Activated CD4-positive, alpha-beta T cell treated with anti-CD3 and anti-CD28 coated beads for 48 hours (primary cell): ENCODE results near the gene UBE2G2.

Experiments used
- DNase-seq: peaks from one replicate; pipeline ENCODE4 v3.0.0-alpha.2; 2020

The UBE2G2 gene

DNA sequence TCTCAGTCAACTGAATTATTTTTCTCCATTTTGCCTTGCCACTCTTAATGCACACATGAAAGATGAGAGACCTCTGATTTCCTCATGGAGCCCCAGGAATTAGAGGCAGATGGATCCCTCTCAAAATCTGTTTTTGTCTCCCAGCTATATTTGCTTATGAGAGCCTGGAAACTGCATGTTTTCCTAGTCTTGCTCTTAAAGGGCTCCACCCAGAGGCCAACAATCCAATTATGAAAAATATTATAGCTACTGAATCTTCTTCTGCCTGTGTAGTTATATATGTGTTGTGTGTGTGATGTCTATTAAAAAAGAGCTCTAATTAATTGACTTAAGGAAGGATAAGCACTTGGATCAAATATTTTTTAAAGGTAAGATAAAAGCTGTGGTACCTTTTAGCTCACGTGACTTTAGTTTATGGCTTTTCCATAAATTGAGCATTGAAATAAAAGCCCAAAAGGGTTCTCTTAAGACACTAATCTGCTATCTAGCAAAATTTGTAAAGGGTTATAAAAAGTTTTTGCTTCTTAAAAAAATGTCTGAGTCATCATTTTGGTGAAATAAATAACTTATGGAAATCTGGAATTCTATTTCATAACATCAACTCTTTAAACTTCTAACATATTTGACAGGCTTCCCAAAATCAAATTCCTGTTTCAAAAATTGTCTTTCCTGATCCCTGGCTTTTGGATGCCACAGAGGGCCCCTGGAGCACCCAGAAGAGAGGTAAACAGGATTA is 59.0 kb downstream of the UBE2G2 start:
- DNase-seq: no peak

DNA sequence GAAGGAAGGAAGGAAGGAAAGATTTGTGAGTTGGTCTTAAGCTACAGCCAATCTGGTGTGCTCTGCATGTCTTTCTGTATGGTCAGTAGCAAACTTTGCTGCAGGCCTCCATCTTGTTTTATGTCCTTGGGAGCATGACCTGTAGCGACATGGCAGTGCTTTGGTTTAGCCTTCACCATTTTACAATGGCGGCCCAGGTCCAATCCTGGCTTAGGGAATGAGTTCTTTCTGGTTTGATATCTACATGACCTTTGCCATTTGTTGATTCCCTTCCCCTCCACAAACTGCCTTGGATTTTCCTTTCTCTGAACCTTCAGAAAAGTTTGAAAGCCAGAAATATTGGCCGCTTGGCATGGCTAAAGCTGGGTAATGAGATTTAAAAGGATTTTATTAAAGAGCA is 59.7 kb downstream of the UBE2G2 start:
- no peak for DNase-seq

DNA sequence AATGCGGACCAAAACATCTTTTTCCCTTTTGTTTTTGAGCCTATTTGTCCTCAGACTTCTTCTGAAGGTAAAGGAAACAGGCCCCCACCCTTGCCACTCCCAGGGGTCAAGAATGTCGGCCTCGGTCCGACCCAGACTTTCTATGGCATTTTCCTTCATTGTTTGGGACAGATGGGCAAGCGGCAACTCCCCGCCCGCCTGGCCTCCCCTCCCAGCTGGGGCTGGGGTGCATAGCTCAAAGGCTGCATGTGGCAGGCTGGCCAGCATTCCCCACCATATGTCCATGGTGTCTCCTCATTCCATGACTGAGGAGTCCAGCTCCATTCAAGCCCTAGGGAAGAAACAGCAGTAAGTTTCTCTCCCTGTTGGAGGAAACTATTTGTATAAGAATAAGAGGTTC is 60.9 kb downstream of the UBE2G2 start:
- no peak for DNase-seq

DNA sequence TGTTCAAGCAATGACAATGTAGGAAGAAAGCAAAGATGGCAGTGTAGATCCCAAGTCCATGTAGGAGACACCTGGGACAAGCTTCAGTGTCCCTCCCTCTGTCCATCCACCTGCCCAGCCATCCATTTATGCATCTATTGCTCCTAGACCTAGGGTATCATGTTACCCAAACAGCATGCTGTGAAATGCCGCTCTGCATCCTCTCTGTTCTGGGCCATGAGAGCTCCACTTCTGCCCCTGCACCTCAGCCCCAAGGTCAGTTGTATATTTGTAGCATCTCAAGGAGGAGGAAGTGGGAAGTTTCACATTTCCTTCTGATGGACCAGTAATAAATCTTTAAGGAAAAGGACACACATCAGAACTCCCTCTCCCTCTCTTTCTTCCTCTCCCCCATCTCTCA is 62.3 kb downstream of the UBE2G2 start:
- no peak for DNase-seq

DNA sequence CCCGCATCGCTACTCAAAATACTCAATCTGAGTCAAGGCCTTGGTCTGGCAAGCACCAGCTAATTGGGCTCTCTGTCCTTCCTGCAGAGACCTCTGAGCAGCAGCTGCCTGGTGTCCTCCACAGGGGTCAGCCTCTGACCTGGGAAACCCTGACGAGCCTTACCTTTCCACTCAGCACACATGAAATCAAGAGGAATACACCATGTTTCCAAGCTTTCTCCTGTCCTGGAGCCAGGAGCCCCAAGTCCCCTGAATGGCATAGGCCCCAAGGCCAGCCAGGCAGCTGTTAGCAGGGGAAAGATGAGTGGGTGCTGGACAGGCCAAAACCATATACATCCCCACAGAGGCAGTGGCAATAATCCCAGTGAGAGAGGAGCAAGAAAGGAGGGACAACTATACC is 63.0 kb downstream of the UBE2G2 start:
- no peak for DNase-seq

DNA sequence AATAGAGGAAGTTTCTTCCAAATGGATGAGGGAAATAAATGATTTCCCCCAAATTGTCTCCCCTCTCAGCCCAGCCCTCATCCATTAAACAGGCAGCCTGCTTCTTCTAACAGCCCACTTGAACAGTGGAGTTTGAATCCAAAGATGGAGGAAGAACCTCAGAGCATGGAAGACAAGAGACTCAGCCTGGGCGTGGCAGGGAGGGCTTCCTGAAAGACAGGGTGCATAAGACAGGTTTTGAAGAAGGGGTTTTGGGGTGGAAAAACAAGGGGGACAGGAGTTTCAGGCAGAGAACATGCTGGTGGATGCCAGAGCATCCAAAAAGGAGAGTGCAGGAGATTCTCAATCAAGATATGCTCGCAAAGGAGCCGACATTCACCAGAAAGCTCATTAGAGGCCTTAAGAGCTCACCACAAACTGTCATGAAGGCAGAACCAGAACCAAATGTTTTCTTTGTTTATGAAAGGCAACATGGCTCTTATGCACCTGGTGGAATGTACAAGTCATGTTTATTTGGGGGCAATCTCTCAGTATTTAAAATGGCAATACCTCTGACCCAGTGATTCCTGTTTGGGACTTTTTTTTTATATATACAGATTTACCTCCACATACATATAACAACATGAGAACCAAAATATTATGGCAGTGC is 63.8 kb downstream of the UBE2G2 start:
- no peak for DNase-seq

DNA sequence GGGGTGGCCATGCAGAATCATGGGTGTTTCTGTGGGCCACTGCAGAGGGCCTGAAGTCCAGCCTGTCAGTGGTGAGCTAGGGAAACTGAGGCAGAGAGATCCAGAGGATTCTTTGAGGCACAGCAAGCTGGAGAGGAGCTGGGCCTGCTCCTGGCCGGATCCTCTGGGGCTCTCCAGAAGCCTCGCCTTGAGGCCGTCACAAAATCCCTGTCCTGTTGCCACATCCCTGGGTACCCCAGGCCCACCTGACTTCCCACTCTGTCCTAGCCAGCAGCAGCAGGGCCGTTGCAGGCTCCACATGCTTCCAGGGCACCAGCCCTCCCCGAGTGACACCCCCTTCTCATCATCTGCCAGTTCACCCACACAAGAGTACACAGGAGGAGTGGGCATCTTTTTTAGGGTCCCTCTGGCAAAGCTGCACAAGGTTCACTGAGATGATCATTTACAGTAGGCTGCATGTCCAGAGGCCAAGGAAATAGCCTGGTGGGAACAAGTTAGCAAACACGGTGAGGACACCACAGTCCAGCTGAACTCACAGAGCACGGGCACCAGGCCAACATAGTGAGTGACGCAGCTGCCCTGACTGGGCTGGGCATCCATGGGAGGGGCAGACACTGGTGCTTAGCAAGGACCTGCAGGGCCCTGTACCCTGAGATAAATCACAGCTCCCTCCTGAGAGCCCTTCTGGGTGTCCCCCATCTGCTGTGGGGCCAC is 65.2 kb downstream of the UBE2G2 start:
- no peak for DNase-seq

DNA sequence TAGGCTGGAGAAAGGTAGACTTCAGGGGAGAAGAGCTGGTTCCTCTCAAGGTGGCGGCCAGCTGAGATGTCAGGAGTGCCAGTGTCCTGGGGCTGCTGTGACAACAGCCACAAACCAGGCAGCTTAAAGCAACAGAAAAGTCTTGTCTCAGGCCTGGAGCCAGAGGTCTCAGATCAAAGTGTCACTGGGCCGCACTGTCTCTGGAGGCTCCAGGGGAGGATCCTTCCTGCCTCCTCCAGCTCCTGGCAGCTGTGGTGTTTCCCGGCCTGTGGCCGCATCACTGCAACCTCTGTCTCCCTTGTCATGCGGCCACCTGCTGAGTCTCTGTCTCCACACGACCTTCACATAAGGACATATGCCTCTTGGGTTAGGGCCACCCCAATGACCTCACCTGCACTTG is 65.8 kb downstream of the UBE2G2 start:
- DNase-seq: no peak

DNA sequence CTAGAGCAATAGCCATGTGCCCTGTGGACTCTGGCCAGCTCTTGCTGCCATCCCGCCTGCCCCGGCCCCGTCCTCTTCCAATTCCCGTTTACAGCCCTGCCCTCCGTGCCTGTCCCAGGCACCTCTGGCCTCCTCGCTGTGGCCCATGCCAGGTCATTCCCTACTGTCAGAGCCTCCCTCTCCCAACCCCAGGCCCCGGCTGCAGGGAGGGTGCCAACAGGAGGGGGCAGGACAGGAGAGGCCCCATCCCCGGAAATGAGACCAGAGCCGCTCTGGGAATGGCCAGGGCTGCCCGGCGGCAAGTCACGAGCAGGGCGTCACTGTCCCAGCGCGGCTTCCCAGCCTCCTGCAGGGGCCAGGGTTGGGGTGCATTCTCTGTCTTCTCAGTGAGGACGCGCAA is 66.8 kb downstream of the UBE2G2 start:
- no peak for DNase-seq

DNA sequence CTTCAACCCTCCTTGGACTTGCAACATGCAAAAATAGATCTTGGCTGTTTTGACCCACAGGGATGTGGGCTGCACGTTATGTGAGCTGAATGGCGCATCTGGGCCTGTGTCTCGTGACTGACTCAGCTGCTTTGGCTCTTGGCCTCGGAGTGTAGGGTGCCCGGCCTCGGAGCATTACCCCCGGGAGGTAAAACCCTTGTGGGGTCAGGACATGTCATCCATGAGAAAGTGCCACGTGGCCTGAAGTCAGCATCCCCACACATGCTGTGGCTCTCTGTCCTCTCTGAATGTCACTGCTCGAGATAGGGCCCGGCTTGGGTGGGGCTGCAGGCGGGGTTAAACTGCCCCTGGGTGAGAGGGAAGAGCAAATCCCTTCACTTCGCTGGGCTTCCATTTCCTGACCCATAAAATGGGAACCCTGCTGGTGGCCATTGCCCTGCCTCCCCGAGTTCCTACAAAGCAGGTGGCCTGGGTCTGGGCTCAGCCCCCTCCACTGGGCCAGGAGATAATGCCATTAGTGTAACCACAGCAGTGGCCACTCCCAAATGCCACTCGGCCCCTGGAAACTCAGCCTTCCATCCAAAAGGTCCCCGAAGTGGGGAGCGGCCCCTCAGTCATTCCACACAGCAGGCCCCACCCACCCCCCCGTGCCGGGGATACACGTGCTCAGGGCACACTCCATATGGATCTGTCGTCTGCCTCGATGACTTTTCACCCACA is 67.4 kb downstream of the UBE2G2 start:
- no peak for DNase-seq

DNA sequence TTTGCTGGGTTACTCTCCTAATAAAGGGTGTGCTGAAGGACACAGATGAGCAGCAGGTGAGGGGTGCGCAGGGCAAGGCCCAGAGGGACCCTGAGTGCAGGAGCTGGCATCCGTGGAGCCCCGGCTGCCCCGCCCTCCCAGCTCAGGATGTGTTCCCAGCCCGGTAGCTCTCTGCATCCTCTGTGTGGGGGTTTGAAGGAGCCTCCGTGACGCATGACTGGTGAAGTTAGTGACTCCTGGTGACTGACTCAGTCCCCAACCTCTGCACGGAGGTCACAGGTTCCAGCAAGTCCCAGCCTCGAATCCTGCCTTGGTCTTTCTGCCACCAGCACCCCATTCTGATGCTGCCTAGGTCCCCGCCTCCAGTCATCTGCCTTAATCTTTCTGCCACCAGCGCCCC is 68.7 kb downstream of the UBE2G2 start:
- no peak for DNase-seq

DNA sequence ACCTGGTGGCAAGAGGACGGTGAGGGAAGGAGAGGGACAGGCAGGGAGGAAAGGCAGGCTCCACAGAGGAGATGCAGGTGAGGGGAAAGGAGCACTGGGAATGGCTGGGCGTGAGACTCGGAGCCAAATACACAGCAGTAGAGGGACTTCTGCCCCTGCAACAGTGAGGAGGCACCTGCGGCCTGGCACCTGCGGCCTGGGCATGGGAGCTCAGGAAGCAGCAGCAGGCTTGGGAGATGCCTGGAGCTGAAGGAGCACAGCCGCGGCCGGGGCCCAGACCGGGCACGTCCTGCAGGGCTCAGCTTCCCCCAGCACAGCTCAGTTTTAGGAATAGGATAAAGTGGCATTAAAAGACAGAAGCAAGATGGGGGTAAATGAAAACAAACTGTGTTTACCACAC is 69.4 kb downstream of the UBE2G2 start:
- no peak for DNase-seq

DNA sequence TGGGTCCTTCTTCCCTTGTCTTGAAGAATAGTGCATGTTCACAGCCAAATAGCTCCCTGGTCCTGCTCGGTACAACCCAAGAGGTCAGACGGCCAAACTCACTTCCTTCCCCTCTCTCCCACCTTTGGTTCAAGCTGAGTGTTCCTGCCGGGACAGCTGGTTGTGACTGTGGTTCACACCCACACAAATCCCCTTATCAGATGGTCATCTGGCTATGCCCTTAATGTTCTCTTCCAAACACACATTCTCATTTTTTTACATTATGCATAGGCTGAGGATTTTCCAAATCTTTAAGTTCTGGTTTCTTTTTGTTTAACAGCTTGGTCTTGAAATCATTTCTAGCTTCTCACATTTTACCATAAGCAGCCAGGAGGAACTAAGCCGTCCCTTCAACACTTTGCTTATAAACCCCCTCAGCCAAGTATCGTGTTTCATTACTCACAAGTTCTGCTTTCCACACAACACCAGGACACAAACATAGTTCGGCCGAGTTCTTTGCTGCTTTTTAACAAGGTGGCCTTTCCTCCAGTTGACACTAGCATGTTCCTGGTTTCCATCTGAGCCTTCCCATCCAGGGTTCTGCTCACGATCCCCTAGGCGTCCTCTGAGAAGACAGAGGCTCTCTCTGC is 70.6 kb downstream of the UBE2G2 start:
- DNase-seq: no peak

DNA sequence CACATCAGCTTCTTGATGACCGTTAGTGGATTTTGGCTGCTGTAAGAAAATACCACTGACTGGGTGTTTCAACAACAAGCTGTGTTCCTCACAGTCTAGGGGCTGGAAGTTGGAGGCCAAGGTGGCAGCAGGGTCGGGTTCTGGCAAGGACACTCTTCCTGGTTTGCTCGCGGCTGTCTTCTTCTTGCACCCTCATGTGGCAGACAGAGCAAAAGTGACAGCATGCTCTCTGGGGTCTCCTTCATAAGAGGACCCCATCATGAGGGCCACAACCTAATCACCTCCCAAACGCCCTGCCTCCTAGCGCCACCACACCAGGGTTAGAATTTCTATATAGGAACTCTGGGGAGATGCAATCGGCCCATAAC is 71.6 kb downstream of the UBE2G2 start:
- no peak for DNase-seq

DNA sequence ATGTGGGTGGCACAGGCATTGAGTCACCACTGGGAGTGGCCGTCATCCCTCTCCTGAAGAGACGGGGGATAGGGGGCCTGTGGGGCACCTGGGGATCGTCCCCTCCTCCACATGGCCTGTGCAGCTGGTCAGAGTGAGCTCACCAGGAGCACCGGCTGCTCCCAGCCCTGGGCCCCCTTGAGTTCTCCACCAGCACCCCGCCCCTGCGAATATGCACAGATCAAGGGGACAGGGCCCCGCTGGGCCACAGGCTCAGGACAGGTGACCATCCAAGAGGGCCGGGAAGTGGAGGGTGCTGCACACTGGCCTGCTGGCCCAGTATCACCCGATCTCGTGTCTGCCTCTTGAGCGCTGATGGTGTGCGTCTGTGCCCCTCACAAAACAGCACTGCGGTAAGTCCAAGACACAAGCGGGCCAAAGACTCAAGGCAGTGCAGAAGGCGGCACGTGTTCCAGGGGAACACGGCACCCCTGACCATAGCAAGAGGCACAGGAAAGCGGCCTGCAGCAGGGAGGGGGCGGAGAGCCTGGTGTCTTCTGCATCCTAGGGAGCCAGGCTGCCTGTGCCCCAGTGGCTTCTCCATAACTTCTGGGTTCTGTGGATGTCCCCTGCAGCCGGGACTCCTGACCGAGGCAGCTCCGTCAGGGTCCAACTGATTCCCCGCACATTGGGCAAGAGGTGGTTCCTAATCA is 72.1 kb downstream of the UBE2G2 start:
- DNase-seq: no peak

DNA sequence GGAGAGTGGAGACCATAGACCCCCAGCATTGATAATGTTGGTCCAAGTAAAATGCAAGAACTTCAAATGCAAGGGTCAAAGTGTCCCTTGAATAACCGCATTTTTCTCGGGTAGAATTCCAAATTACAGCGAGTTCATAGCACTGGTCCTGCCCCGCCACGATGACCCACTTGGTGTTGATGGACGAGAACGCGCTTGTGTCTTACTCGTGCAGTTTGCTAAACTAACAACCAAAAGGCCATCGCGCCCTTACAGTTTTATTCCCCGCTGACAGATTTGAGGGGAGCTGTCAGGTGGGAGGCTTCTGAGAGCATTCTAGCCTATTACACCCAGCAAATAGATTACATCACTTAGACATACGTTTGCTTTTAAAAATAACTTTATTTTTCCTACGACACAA is 72.9 kb downstream of the UBE2G2 start:
- DNase-seq: no peak

DNA sequence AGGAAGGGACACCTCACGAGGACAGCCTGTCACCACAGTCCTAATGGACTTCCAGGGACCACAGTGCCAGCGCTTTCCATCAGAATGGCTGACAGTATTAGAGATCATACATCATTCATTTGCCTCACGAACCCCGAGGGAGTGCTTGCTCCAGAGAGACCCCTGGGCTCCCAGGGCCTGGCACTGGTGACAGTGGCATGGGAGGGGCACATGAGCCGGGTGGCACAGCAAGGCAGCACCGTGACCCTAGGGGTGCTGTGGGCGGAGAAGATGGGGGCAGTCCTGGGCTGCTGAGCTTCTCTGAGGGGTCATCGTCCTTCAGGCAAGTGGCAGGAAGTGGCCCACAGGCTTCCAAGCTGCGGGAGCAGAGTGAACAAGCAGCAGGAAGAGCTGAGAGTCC is 73.9 kb downstream of the UBE2G2 start:
- DNase-seq: no peak

DNA sequence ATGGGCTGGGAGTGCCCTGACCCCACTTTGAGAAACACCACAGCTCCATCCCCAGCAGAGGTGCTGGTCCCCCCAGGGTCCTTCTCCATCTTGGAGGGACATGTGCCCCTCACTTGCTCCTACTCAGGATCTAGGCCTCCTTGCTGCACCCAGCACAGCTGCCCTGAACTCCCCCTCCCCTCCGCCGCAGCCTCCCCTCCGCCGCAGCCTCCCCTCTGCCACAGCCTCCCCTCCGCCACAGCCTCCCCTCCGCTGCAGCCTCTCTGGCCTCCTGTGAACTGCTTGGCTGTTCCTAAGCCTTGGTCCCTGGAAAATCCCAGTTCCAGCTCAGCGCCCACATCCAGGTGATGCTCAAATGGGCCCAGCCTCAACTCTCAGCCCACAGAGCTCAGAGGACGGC is 74.3 kb downstream of the UBE2G2 start:
- DNase-seq: no peak

DNA sequence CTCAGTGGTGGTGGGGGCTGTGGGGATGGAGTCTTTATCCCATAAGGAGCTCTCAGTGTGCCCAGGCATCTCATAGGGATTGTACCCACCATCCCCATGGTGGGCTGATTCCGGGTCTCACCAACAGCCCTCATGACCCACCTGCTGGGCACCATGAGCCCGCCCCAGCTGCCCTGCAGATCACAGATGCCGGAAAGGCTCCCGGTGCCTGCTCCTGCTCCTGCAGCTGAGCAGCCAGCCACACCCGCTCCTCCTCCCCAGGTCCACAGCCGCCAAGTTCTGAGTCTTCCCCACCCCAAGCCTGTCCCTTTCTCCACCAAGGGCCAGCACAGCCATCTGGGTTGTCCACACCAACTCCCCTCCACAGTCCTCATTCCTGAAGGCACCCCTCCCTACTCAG is 74.8 kb downstream of the UBE2G2 start:
- DNase-seq: no peak

DNA sequence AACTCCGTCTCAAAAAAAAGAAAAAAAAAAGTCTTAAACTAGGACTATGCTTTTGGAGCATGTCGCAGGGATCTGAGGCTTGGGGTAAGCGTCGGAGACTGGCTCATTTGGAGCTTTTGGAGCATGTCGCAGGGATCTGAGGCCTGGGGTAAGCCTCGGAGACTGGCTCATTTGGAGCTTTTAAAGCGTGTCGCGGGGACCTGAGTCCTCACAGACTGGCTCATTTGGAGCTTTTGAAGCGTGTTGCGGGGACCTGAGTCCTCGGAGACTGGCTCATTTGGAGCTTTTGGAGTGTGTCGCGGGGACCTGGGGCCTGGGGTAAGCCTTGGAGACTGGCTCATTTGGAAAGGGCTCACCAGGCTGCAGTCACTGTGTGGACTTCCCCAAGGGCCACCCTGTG is 76.7 kb downstream of the UBE2G2 start:
- DNase-seq: no peak

DNA sequence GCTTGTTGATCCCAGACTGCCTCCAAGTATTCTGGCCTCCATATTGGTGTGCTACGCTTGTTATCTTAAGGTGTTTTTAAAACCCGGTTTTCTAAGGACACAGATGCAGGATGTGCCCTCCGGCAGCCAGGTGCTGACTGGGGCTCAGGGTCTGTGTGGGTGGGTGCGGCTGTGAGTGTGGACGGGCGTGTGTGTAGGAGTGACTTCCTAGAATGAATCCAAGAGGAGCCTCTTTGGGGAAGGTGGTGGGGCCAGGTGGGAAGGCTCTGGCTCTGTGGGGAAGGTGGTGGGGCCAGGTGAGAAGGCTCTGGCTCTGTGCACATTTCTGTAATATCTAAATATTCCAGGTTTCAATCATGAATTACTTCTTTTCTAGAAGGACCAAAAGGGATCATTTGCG is 77.4 kb downstream of the UBE2G2 start:
- no peak for DNase-seq
